Measurements from ENCODE around the gene KIF3B. TPM values are rescaled to one million over a fixed set of nuclear protein-coding genes. Genes with fewer than 3 reads are reported as not detected.

The KIF3B gene
- total RNA-seq, 1 donor from 2014 or later: 55.3 TPM

GRCh38 chr20:32235331-32236047 is 42.0 kb upstream of the KIF3B start:
- H3K27ac Mint-ChIP-seq (ENCODE audit: unreplicated experiment): no peak overlapping the region
- no peaks in the 10 kb centered on the region for H3K27me3 Mint-ChIP-seq (ENCODE audit: unreplicated experiment)
- H3K4me1 Mint-ChIP-seq (ENCODE audit: low read depth, unreplicated experiment): peaks cover 1% of the 10 kb centered on the region

DNA sequence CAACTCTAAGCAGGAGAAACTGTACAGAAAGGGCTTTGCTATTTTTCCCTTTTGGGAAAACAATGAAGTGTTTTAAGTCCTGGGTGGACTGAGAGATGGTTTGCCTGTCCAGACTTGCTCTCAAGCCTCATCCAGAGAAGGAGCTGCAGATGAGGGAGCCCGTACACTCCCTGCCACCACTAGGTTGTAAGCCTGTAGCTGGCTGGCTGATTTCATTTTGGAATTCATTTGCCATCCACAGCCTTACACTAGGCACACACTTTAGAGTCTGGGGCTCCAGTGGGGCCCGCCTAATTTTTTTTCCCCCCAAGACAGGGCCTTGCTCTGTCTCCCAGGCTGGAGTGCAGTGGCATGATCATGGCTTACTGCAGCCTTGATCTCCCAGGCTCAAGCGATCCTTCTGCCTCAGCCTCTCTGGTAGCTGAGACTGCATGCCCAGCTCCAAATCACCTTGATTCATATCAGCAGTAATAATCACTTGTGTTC is 41.4 kb upstream of the KIF3B start:
- Mint-ChIP-seq H3K36me3 (ENCODE audit: unreplicated experiment) (no peaks in the 10 kb centered on the region), H3K27ac (ENCODE audit: unreplicated experiment) (no peak overlapping the region), H3K27me3 (ENCODE audit: unreplicated experiment) (no peaks in the 10 kb centered on the region), H3K4me1 (ENCODE audit: low read depth, unreplicated experiment) (peaks cover 2% of the 10 kb centered on the region), H3K9me3 (ENCODE audit: unreplicated experiment) (peaks cover 4% of the 10 kb centered on the region), H3K4me3 (ENCODE audit: unreplicated experiment) (no peak overlapping the region)
- DNase-seq: no peak
- TF ChIP-seq, protein P1, sequence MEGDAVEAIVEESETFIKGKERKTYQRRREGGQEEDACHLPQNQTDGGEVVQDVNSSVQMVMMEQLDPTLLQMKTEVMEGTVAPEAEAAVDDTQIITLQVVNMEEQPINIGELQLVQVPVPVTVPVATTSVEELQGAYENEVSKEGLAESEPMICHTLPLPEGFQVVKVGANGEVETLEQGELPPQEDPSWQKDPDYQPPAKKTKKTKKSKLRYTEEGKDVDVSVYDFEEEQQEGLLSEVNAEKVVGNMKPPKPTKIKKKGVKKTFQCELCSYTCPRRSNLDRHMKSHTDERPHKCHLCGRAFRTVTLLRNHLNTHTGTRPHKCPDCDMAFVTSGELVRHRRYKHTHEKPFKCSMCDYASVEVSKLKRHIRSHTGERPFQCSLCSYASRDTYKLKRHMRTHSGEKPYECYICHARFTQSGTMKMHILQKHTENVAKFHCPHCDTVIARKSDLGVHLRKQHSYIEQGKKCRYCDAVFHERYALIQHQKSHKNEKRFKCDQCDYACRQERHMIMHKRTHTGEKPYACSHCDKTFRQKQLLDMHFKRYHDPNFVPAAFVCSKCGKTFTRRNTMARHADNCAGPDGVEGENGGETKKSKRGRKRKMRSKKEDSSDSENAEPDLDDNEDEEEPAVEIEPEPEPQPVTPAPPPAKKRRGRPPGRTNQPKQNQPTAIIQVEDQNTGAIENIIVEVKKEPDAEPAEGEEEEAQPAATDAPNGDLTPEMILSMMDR (IDR thresholded peaks at IDR 0.05; ENCODE audit: partially characterized antibody, unreplicated experiment): no peak

More at GRCh38 chr20:32235331-32236047, 42.0 kb upstream of the KIF3B start:
- Mint-ChIP-seq H3K9me3 (ENCODE audit: unreplicated experiment) (peaks cover 4% of the 10 kb centered on the region), H3K4me3 (ENCODE audit: unreplicated experiment) (no peak overlapping the region), H3K36me3 (ENCODE audit: unreplicated experiment) (no peaks in the 10 kb centered on the region)
- TF ChIP-seq, protein P1 (IDR thresholded peaks at IDR 0.05; ENCODE audit: partially characterized antibody, unreplicated experiment): no peak
- DNase-seq: no peak

GRCh38 chr20:32236819-32237218 is 40.6 kb upstream of the KIF3B start:
- H3K27me3 Mint-ChIP-seq (ENCODE audit: unreplicated experiment): no peaks in the 10 kb centered on the region
- peaks cover 2% of the 10 kb centered on the region for H3K4me1 Mint-ChIP-seq (ENCODE audit: low read depth, unreplicated experiment)
- DNase-seq: no peak
- no peak overlapping the region for H3K4me3 Mint-ChIP-seq (ENCODE audit: unreplicated experiment)
- H3K36me3 Mint-ChIP-seq (ENCODE audit: unreplicated experiment): no peaks in the 10 kb centered on the region
- H3K9me3 Mint-ChIP-seq (ENCODE audit: unreplicated experiment): peaks cover 4% of the 10 kb centered on the region
- TF ChIP-seq, protein P1 (IDR thresholded peaks at IDR 0.05; ENCODE audit: partially characterized antibody, unreplicated experiment): no peak
- H3K27ac Mint-ChIP-seq (ENCODE audit: unreplicated experiment): no peak overlapping the region

- H3K36me3 Mint-ChIP-seq (ENCODE audit: unreplicated experiment): no peaks in the 10 kb centered on the region
- H3K27me3 Mint-ChIP-seq (ENCODE audit: unreplicated experiment): no peaks in the 10 kb centered on the region
Measured at GRCh38 chr20:32237419-32237818, 40.0 kb upstream of the KIF3B start.

More at GRCh38 chr20:32237419-32237818, 40.0 kb upstream of the KIF3B start:
- no peak for DNase-seq
- H3K9me3 Mint-ChIP-seq (ENCODE audit: unreplicated experiment): peaks cover 4% of the 10 kb centered on the region
- TF ChIP-seq, protein P1 (IDR thresholded peaks at IDR 0.05; ENCODE audit: partially characterized antibody, unreplicated experiment): no peak
- H3K27ac Mint-ChIP-seq (ENCODE audit: unreplicated experiment): no peak overlapping the region
- no peak overlapping the region for H3K4me3 Mint-ChIP-seq (ENCODE audit: unreplicated experiment)
- H3K4me1 Mint-ChIP-seq (ENCODE audit: low read depth, unreplicated experiment): peaks cover 2% of the 10 kb centered on the region
